AG09309 (cell line): Measurements from ENCODE around the gene EEF1AKMT3.

Experiments
- DNase-seq: peaks from one replicate; pipeline ENCODE4 v3.0.0-alpha.2; 2010; ENCODE audit warnings: low read depth
- H3K4me3 ChIP-seq: 2 replicates; pipeline ENCODE4 v1.5.1; 2011; ENCODE audit warnings: mild to moderate bottlenecking, low read depth, low read length, moderate library complexity; ENCODE audit not compliant: control insufficient read depth
- CTCF ChIP-seq: IDR thresholded peaks from 2 replicates; pipeline ENCODE4 v1.5.1; 2011; ENCODE audit warnings: mild to moderate bottlenecking, low read depth, low read length, inconsistent platforms; ENCODE audit not compliant: insufficient read depth, control insufficient read depth; ENCODE audit errors: missing control alignments

The EEF1AKMT3 gene

GRCh38 chr12:57783861-57784260, 11.4 kb downstream of the EEF1AKMT3 start:
- no peak overlapping the region for H3K4me3 ChIP-seq
- no peak for TF ChIP-seq CTCF
- DNase-seq = no peak

GRCh38 chr12:57793920-57794319, 21.5 kb downstream of the EEF1AKMT3 start:
- peak; percentile 80 for DNase-seq
- no peak for TF ChIP-seq CTCF
- no peak overlapping the region for H3K4me3 ChIP-seq

- H3K4me3 ChIP-seq = no peak overlapping the region
- no peak for TF ChIP-seq CTCF
- DNase-seq = no peak
Measured at GRCh38 chr12:57795354-57795753, 22.9 kb downstream of the EEF1AKMT3 start.

- no peak for TF ChIP-seq CTCF
- DNase-seq = no peak
- H3K4me3 ChIP-seq = no peak overlapping the region
Measured at GRCh38 chr12:57796996-57797395, 24.6 kb downstream of the EEF1AKMT3 start.

- no peak for TF ChIP-seq CTCF
- no peak overlapping the region for H3K4me3 ChIP-seq
- DNase-seq = no peak
Measured at GRCh38 chr12:57797933-57798332, 25.5 kb downstream of the EEF1AKMT3 start.

GRCh38 chr12:57800965-57801364, 28.6 kb downstream of the EEF1AKMT3 start:
- no peak overlapping the region for H3K4me3 ChIP-seq
- no peak for DNase-seq
- TF ChIP-seq CTCF = no peak

- TF ChIP-seq CTCF = no peak
- no peak for DNase-seq
- no peak overlapping the region for H3K4me3 ChIP-seq
Measured at GRCh38 chr12:57802607-57803006, 30.2 kb downstream of the EEF1AKMT3 start.
